OCI-M2 (cell line): ENCODE measurements around the gene RPS23.

ENCODE experiments used
- DNase-seq: peaks from one replicate; lab custom pipeline; 2025; ENCODE audit not compliant: unreplicated experiment; lab: John Stamatoyannopoulos, UW

RPS23 gene

DNA sequence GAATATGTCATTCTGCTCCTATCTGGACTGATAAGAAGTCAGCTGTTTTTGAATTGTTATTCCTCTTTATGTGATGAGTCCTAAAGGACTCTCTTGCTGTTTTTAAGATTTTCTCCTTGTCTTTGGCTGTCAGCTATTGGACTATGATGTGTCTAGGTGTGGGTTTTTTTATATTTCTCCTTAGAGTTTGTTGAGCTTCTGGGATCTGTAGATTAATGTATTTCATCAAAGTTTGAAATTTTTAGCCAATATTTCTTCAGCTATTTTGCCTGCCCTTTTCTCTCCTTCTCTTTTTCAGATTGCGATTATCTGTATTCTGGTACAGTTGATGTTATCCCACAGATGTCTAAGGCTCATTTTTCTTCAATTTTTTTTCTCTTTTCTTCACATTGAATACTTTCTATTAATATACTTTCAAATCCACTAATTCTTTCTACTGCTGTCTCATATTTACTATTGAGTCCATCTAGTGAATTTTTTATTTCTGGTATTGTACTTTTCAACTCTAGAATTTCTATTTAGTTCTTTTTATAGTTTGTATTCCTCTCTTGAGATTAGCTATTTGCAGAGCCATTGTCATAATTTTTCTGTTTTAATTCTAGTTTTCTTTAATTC lies 31.1 kb downstream of the RPS23 start:
- no peak for DNase-seq

- no peak for DNase-seq
Measured at GRCh38 chr5:82244854-82245635, 33.1 kb downstream of the RPS23 start.

DNA sequence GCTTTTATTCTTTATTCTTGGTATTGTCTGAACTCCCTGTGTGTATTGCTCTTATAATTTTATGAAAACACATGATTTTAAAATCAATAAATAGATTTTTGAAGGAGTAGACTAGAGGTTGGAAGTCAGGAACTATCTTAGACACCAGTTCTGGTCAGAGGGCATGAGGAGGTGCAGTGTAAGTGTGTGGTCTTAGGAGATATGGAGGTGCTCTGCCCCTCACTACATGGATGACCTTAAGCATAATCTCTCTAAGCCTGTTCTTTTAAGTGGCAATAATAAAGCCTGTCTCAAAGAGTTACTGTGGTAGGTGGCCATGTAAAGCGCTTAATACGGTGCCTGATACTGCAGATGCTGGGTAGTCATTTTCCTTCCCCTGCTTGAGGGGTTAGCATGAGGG lies 34.0 kb downstream of the RPS23 start:
- no peak for DNase-seq

DNA sequence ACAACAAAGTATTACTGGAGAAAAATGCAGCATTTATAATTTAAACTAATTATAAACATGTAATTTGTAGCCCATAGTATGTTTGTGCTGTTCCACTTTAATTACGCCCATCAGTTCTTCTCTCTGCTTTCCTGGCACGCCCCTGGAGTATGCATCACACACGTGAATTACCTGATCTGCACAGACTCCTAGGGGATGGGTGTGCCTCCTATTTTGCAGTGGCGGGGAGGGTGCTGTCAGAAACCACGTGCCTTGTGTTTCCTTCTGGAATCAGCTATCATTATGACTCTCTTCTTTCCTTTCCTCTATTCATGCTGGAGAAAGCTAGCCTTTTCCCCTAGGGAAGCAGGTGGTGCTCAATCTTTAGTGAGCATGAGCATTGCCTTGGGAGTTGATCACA lies 43.3 kb downstream of the RPS23 start:
- DNase-seq = no peak

DNA sequence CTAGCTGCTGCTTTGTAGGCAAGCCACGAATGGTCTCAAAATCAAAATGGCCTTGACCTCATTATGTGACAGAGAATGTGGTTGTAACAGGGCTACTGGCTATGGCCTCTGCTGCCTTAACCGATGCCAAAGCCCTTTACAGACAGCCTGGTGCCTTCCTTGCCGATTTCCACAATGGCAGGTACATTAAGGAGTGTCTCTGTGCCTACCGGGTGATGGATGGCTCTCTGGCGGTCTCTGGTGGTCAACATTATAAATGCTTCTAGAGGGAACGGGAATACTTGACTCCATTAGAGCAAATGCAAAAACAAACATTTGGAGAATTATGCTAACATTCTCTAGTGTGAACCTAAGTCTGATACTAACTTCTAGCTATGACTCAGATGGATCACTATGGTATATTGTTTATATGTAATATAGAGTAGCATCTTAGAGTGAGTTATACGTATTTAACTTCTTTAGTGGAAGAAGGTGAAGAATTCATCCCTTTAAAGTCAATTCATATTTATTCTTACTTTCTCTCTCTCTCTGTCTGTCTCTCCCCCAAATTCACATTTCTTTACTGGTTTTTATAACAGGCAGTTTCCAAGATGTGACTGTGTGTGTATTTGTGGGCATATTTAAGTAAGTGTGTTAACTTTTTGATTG lies 52.5 kb downstream of the RPS23 start:
- DNase-seq = no peak
